Posterior cingulate gyrus (tissue), 11 donors: Measurements from ENCODE around the gene SLC28A1.

Experiments used
- DNase-seq, 10 donors: peaks; one replicate each; pipeline versions ENCODE4 v3.0.0 to v3.0.0-alpha.2; 2020 to 2021; ENCODE audit warnings: mixed read lengths in 3 of 10
- intact Hi-C: fragments of 100-400 bp; cut with DNase I; formaldehyde crosslinking; loops from one replicate; pipeline ENCODE4 v1.15.1; 2023

SLC28A1 gene

GRCh38 chr15:84880822-84881519, 3.5 kb upstream of the SLC28A1 start:
- intact Hi-C loops: no loop called here
- DNase-seq: peak in 2 of 10 donors; percentile 55 to 65

GRCh38 chr15:84881520-84881830, 3.0 kb upstream of the SLC28A1 start:
- peak in 1 of 10 donors; percentile 35 for DNase-seq
- intact Hi-C loops: no loop called here

- intact Hi-C loops: no loop called here
- DNase-seq: no peak
Observed at GRCh38 chr15:84883466-84883865, 996 bp upstream of the SLC28A1 start.

GRCh38 chr15:84885801-84886200, 1.3 kb downstream of the SLC28A1 start:
- DNase-seq: no peak
- intact Hi-C loops: no loop called here

DNA sequence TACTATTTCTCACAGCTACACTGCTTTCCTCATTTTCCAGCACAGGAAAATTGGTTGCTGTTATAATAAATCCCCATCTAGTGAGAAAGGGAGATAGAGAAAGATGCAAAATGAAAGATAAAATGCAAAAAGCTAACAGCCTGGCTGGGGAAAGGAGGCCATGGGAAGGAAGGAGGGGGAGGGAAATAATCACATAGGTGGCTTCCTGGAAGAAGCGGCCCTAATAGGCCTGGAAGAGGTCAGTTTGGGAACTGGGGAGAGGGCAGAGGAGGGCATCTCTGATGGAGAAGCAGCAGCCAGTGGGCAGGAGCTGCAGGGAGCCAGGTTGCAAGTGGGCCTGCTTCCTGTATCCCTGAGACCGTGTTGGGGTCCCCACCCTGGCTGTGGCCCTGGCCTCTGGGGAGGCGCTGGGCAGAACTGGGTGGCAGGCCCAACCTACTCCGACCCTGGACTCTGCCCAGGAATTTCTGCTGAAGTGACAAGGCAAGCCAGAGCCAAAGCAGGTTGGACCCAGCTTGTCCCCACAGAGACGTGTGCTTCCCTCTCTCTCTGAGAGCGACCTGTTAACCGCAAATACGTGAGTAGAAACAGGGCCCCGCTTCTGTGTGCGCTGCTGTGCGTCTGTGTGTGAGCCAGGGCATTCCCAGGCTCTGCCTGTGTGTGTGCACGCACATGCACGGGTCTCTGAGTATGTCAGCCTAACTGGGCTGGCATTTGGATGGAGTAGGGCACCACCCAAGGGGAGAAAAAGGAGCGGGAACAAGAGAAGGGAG, 1.9 kb downstream of the SLC28A1 start:
- intact Hi-C loops: no loop called here

GRCh38 chr15:84886984-84887299, 2.5 kb downstream of the SLC28A1 start:
- intact Hi-C loops: no loop called here
- no peak for DNase-seq

More for the DNA sequence above, 1.9 kb downstream of the SLC28A1 start:
- peak in 1 of 10 donors; percentile 59 for DNase-seq

- peak in 1 of 10 donors; percentile 13 for DNase-seq
- intact Hi-C loops: no loop called here
Observed at GRCh38 chr15:84887938-84888337, 3.5 kb downstream of the SLC28A1 start.

DNA sequence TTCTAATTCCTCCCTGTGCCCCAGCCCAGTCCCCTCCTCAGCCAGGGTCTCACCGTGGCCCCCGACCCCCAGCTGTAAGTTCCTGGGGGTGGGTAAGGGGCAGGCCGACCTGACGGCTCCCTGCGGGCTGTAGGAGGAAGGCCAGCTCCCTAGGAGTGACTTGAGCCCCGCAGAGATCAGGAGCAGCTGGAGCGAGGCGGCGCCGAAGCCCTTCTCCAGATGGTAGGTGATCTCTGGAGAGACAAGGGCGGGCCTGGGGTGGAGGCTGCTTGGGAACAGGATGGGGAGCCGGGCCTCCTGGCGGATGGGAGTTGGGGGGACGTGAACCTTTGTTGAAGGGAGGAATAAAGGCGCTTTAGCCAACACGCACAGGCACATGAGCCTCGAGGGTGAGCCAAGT, 4.2 kb downstream of the SLC28A1 start:
- DNase-seq: peak in 2 of 10 donors; percentile 56 to 78
- intact Hi-C loops: no loop called here

DNA sequence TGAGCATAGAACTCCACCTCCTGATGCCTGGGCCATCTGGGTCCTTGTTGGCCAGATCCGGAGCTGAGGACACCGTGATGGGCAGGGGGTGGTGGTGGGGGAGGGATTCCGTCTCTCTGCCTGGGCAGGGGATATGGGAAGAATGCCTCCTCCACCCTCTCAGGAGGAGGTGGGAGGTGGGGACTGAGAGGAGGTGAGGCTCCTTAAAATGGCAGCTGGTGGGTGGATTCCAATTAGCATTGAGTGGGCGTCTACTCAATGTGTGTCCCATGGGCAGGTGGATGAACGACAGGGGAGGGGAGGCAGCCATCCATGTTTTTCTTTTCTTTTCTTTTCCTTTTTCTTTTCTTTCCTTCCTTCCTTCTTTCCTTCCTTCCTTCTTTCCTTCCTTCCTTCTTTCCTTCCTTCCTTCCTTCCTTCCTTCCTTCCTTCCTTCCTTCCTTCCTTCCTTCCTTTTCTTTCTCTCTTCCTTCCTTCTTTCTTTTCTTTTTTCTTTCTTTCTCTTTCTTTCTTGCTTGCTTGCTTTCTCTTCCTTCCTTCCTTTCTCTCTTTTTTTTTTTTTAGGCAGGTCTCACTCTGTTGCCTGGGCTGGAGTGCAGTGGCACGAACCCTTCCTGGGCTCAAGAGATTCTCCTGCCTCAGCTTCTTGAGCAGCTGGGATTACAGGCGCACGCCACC, 5.0 kb downstream of the SLC28A1 start:
- intact Hi-C loops: no loop called here
- peak in 2 of 10 donors; percentile 43 to 44 for DNase-seq

- intact Hi-C loops: no loop called here
- peak in 2 of 10 donors; percentile 70 to 72 for DNase-seq
Observed at GRCh38 chr15:84889991-84890669, 5.7 kb downstream of the SLC28A1 start.

DNA sequence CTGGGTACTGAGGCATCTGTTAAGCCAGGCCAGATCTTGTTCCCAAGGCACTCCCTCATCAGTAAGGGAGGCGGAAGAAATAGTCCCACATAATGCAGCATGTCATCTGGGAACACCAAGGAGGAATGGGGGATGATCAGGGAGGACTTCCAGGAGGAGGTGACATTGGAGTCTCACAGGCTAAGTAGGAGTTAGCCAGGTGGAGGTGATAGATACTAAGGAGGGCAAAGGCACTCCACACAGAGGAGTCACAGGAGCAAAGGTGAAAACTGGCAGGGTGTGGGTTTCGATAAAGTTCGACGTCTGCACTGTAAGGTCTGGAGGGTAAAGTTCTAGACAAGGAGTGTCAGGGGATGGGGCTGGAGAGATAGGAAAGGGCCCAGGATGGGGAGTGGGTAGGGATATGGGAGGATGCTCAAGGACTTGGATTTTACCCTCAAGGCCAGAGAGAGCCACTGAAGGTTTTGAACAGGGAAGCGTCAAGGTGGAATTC, 6.3 kb downstream of the SLC28A1 start:
- DNase-seq: peak in 1 of 10 donors; percentile 43
- intact Hi-C loops: no loop called here

GRCh38 chr15:84891339-84891738, 6.9 kb downstream of the SLC28A1 start:
- intact Hi-C loops: no loop called here
- DNase-seq: peak in 1 of 10 donors; percentile 49

DNA sequence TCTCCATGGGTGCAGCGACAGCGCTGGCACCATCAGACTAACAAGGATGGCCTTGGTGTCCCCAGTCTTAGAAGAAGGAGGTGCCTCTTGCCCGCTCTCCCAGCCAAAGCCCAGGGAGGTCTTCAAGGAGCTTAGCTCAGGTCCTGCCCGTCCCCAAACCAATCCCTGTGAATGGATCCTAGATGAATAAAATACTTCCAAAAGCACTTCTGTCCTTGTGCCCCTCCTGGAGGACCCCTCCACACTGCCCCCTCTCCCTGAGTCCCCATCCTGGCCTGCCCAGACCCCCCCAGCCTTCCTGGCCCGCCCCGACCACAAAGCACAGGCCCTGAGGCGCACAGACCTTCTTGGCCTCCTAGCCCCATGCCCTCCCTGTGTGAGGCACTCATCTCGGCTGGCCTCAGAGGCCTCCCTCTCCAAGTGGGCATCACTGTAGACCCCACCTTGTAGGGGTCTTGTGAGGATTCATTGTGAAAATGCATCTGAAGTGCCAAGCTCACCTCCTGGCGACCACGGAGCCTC, 8.4 kb downstream of the SLC28A1 start:
- intact Hi-C loops: no loop called here
- peak in 2 of 10 donors; percentile 52 to 68 for DNase-seq

- peak in 2 of 10 donors; percentile 30 to 72 for DNase-seq
- intact Hi-C loops: no loop called here
Observed at GRCh38 chr15:84893607-84894006, 9.1 kb downstream of the SLC28A1 start.

DNA sequence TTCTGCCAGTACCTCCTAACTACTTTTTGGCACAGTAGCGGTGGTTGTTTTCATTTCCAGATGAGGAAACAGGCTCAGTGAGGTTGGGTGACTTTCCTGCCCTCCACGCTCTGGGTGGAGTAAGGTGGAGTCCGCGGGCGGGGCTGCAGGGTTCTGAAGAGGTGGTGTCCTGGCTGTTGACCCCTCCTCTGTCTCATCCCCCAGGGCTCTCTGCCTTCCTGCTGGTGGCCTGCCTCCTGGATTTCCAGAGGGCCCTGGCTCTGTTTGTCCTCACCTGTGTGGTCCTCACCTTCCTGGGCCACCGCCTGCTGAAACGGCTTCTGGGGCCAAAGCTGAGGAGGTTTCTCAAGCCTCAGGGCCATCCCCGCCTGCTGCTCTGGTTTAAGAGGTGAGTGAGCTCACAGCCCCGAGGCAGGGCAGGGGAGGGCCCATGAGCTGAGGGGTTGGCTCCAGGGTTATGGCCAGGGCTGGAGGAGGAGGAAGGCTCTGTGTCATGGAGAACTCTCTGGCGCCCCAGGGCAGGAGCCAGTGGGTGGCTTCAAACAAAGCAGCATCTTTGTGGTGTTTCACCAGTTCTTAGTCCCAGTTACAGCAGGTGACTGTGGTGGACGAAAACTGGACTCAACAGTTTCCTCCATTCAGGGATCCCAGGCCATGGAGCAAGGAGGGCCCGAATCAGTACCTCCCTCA, 10.4 kb downstream of the SLC28A1 start:
- intact Hi-C loops: no loop called here
- peak in 2 of 10 donors; percentile 45 to 69 for DNase-seq

- intact Hi-C loops: no loop called here
- DNase-seq: no peak
Observed at GRCh38 chr15:84898761-84899160, 14.3 kb downstream of the SLC28A1 start.

- intact Hi-C loops: no loop called here
- peak in 1 of 10 donors; percentile 16 for DNase-seq
Observed at GRCh38 chr15:84899750-84900149, 15.3 kb downstream of the SLC28A1 start.

- DNase-seq: no peak
- intact Hi-C loops: no loop called here
Observed at GRCh38 chr15:84901540-84901939, 17.1 kb downstream of the SLC28A1 start.

DNA sequence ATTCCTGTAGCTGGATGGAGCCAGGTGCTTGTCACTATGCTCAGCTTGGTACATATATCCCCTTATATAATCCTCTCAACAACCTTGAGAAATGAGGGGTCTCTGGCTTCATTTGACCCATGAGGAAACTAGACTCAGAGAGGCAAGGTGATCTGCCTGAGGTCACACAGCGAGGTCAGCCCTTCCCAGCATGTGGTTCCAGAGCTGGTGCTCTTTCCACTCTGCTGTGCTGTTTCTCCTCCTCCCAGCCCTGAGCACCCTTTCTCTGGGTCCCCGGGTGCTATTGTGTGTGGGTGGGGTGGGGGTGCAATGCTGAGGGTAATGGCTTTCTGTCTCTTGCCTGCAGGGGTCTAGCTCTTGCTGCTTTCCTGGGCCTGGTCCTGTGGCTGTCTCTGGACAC, 19.3 kb downstream of the SLC28A1 start:
- intact Hi-C loops: no loop called here
- no peak for DNase-seq

DNA sequence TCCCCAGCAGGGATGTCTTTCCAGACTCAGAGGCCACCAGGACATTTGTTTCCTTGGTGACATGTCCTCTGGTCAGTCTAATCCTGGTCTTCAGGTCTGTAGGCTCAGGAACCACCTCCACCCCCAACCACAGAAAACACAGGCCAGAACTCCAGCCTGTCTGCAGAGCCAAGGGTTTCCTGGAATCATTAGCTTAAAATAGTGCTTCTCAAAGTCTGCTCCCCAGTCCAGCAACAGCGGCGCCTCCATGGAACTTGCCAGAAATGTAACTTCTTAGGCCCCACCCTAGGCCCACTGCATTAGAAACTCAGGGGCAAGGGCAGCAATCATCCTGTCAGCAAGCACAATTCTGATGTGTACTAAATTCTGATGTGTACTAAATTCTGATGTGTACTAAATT, 20.0 kb downstream of the SLC28A1 start:
- DNase-seq: no peak
- intact Hi-C loops: no loop called here
